CD4-positive, alpha-beta T cell treated with Interleukin-15 for 4 hours (primary cell): ENCODE measurements around the gene SESN1.
A peak's percentile ranks its signal among the peaks of the same experiment; 100 is the strongest.
"Not testable (repeated sequence)": the region's sequence is repeated elsewhere in the genome, so short reads cannot be mapped to it uniquely, and the experiment has no call there.

Experiments used
- DNase-seq: peaks from one replicate; pipeline ENCODE4 v3.0.0-alpha.2; 2020; ENCODE audit warnings: low spot score

Gene SESN1

DNA sequence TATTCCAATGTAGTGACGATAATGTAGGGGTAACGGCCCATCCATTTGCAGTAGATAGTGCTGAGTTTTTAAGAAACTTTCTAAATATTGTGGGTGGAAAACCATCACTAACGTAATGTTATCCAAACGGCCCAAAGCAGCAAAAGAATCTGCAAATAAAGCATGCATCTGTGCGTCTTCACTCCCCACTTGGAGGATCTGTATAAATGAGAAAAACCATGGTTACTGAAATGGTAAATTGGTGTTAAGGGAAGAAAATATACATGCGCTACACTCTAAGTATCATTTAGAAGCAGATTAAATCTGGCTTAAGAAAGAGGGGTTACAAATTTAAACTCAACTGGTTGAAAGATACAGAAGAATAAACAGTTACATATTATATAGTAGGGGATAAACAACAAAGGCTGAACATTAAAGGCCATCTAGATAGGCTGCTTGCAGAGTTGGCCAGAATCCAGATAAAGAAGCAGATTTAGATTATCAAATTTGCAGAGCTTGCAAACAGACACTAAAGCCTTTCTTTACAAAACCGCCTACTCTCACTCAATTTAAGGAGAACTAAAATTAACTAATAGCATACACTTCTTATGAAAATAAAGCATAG, 93.3 kb downstream of the SESN1 start:
- DNase-seq = no peak

DNA sequence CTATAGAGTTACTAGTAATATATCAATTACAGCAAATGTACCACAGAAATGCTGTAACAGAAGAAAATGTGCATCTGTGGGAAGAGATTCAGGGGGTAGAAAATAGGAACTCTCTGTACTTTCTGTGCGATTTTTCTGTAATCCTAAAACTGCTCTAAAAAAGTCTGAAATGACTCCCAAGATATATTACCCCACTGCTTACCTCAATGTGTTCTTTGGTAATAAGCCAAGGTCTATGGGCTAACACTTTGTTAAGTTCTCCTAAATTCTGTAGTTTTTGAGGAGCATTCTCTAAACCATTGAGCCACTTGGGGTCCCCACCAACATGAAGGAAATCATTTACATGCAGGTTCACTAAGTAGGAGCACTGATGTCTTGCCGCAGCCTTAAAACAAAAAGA, 94.4 kb downstream of the SESN1 start:
- no peak for DNase-seq

DNA sequence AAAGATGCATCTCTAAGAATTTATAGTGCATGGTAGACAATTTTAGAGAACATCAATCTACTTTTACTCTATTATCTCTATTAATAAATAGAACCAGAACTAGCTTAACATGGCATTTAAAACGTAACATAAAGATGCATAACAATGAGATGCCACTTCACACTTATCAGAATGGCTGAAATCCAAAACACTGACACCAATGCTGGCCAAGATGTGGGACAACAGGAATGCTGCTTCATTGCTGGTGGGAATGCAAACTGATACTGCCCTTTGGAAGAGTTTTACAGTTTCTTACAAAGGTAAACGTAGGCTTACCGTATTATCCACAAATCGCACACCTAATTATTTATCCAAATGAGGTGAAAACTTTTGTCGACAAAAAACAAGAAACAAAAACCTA, 95.2 kb downstream of the SESN1 start:
- DNase-seq = no peak

DNA sequence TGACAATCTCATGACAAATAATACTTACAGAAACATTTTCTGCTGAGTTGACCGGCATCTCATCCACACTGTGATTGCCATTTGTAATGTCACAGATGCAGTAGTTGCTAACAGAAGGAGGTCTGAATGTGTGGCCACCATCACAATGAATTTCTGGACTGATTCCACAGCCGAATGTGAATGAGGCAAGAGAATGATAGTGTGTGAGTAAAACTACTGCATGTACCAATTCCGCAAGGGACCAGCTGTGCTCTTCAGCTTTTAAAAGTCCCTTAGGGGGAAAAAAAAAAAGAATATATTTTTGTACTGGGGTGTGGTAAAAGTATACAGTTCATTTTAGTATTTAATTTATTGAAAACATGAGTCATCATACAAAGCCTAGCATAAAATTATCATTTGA, 96.2 kb downstream of the SESN1 start:
- no peak for DNase-seq

DNA sequence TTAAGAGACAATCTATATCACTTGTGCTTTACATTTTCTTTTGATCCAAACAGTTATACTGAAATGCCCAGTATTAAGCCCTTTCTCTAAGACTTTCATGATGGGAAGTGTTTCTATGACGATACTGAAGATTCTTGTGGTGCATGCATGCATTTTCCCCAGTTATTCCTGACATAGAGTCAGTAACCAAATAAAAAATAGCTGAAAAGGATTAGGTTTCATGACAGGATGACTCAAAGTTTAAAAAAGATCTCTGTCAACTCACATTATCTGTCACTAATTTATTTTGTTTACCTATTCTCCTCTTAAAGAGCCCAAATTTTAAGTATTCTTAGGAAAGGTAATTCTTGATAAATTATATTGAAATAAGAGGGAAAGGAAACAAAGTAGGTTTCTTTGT, 98.4 kb downstream of the SESN1 start:
- DNase-seq = no peak

DNA sequence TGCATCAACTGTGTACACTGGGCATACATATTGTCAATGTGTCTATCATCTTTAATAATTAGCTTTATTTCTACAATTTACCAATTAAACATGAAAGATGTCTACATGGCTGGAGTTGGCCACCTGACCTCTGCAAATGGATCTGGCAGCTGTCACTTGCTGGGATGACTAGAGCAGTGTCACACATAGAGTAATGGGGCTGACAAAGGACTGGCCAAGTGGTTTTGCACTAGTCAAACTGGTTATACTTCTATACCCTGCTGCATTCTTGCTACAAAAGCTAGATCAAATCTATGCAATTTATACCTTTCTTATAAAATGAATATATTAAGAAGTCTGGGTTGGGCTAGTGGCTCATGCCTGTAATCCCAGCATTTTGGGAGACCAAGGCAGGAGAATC, 99.3 kb downstream of the SESN1 start:
- no peak for DNase-seq

DNA sequence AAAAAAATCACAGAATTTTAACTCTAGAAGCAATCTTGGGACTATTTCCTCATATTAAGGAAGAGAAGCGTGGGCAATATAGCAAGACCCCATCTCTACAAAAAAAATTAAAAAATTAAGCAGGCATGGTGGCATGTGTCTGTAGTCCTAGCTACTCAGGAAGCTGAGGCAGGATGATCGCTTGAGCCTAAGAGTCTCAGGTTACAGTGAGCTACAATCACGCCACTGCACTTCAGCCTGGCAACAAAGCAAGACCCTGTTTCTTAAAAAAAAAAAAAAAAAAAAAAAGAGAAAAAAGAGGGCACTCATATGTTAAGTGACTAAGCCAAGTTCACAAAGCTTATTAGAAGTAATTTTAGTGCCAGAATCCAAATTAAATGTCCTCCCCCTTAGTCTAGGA, 100.8 kb downstream of the SESN1 start:
- no peak for DNase-seq

DNA sequence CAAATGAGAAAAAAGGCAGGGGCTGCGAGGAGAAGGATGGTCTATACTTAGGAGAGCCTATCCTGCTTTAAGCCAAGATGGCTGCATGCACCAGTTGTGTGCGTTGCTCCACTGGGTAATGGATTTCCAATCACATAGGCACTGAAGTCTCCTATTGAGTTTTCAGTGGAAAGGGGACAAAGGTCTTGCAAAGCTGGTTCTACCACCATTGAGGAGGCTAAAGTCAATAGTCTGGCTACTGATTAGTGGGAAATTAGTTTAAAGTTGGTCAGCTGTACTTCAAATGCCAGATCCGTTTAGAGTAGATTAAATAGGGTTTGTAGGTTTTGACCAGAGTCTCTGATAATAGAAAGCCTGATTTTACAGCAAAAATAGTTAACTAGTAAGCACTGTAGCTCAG, 104.9 kb downstream of the SESN1 start:
- no peak for DNase-seq

DNA sequence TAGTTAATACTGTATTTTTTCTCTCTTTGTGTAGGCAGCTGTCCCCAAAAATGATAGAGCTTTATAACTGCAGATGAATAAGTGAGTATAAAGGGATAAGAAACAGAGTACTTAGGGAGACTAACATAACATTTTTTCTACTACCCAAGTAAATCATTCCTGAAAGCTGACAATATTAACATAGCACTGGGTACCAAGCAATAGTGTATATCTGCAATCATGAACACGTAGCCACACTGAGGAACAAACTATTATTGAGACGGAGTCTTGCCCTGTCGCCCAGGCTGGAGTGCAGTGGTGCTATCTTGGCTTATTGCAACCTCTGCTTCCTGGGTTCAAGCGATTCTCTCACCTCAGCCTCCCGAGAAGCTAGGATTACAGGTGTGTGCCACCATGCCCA, 105.9 kb downstream of the SESN1 start:
- no peak for DNase-seq

DNA sequence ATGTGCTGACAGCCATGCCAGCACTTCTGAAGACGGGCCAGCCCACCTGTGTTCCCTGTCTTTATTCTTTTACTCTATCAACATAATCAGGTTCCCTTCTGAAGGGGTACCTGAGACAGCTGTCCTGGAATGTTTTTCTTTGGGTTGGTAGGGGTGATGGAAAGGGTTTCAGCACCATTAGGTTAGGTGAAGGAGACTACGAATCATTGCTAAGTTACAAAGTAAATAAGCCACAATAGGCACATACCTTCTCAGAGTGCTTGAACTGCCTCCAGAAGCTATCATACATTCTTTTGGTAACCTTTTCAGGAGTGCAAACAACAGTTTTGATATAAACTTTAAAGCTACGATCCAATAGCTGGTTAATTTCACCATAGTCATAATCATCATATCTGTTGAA, 106.3 kb downstream of the SESN1 start:
- no peak for DNase-seq

DNA sequence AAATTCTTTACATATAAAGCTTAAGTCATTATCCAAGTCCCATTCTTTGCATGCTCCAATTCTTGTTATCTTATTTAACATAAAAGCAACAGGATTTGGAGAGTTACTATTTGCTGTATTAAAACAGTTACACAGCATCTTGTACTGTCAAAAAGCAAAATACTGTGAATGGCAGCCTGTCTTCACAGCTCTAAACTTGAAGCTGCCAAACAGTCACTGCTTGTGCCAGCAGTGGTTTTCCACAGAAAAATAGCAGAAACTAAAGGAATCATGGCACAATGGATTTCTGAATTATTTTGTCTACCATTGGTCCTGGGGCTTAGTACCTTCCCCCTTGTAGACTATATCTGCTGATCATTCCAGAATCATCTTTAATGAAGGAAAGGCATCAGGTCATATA, 107.5 kb downstream of the SESN1 start:
- DNase-seq = no peak

DNA sequence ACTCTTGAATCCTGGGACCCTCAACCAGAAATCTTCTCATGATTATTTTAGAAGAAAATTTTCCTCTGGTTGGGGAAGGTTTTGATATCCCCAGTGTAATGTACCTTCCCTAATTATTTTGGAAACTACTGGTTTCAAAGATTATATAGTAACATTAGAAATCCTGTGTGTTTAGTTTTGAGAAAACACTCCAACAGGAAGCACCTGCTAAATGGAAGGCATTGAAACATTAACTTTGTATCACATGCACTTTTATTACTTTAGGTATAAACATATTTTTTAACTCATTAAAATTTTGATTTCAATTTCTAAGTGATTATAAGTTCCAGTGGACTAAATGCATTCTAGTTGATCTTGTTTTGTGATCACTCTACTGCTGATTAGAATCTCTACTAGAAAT, 109.3 kb downstream of the SESN1 start:
- no peak for DNase-seq

DNA sequence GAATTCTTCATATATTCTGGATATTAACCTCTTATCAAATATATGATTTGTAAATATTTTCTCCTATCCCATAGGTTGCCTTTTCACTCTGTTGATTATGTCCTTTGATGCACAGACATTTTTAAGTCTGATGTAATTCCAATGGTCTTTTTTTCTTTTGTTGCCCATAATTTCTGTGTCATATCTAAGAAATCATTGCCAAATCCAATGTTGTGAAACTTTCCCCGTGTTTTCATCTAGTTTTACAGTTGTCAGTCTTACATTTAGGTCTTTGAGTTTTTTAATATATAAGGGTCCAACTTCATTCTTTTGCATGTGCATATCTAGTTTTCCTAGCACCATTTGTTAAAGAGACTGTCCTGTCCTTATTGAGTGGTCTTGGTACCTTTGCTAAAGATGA, 111.5 kb downstream of the SESN1 start:
- no peak for DNase-seq

DNA sequence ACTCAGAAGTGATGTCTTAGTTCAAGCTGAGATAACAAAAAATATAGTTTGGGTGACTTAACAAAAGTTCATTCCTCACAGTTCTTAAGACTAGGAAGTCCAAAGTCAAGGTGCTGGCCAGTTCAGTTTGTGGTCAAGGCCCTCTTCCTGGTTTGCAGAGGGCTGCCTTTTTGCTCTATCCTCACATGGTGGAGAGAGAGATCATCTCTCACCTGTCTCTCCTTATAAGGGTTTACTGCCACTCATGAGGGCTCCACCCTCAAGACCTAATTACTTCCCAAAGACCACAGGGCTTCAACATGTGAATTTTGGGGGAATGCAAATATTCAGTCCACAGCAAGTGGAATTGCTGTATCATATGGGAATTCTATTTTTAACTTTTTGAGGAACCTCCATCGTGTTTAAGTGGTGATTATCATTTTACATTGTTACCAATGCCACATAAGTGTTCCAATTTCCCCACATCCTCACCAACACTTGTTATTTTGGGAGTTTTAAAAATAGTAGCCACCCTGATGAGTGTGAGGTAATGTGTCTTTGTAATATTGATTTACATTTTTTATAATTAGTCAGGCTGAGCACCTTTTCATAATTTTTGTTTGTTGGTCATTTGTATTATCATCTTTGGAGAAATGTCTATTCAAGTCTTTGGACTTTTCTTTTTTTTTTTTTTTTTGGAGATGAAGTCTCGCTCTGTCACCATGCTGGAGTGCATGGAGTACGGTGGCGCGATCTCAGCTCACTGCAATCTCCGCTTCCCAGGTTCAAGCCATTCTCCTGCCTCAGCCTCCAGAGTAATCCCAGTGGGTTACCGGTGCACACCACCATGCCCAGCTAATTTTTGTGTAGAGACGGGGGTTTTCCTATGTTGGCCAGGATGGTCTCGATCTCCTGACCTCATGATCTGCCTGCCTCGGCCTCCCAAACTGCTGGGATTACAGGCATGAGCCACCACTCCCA, 112.2 kb downstream of the SESN1 start:
- no peak for DNase-seq

DNA sequence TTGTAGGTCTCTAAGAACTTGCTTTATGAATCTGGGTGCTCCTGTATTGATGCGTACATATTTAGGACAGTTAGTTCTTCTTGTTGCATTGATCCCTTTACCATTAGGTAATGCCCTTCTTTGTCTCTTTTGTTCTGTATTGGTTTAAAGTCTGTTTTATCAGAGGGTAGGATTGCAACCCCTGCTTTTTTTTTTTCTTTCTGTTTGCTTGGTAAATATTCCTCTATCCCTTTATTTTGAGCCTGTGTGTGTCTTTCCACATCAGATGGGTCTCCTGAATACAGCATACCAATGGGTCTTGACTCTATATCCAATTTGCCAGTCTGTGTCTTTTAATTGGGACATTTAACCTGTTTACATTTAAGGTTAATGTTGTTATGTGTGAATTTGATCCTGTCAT, 116.0 kb downstream of the SESN1 start:
- DNase-seq = not testable (repeated sequence)

DNA sequence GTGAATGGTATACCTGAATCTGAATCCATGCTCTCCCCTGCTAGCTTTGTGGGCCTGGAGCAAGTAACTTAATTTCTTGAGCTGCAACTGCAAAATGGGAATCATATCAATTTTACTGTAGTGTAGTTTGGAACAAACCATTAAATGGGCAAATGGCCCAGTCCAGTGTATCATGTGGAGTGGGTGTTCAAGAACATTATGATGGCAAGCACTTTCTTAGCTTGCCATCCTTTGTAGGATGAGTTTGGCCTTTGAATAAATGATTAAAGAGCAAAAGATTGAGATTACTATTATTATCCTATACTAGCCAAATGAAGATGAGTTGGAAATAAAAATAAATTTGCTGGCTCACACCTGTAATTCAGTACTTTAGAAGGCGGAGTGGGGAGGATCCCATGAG, 120.4 kb downstream of the SESN1 start:
- DNase-seq = no peak

DNA sequence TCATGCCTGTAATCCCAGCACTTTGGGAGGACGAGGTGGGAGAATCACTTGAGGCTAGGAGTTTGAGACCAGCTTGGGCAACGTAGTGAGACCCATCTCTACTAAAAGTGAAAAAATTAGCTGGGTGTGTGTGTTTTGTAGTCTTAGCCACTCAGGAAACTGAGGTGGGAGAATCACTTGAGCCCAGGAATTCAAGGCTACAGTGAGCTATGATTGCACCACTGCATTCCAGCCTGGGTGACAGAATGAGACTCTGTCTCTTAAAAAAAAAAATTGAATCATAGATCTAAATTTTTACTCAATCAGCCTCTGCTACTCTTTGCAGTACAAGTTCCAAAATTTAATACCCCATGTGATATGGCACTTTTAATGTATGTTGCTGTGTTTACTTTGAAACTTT, 124.9 kb downstream of the SESN1 start:
- no peak for DNase-seq

DNA sequence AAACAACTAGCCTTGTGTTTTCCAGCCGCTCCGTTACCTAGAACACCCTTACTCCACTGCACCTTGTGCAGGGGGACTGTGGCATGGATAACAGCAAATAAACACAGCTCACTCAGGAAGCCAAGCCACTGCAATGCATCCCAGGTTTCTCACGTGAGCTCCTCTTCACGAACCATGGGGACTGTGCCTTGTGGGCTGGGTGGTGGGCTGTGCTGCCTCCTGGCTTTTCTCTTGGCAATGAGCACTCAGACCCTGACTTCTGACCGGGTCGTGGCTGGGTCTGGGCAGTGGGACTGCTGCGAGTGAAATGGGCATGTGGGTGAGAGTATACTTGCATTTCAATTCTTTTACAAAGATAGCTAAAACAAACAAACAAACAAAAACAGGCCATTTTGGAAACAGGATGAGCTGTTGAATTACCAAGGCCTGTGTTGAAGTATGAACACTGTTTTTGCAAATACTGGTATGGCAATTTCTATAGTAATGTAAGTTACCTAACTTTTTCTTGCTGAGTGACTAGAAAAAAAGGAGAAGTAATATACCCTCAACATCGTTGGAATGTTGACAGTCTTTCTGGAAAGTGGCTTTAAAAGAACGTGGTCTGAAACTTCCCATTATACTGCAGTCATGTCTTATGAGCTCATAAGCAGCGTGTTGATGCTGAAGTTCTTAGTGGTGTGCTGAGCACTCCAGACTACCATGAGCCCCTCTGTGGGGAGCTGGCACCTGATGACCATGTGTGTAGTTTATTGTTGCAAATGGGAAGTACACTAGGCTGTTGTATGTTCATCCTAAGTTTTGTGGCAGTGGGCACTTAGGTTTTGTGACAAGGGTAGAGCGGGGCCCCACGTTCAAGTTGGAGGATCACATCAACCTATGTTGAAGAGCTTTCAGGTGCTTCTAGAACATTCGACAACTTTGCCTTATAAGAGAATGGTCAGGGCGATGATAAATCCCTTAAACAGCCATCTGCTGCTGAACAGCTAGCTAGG, 126.0 kb downstream of the SESN1 start:
- DNase-seq = no peak

DNA sequence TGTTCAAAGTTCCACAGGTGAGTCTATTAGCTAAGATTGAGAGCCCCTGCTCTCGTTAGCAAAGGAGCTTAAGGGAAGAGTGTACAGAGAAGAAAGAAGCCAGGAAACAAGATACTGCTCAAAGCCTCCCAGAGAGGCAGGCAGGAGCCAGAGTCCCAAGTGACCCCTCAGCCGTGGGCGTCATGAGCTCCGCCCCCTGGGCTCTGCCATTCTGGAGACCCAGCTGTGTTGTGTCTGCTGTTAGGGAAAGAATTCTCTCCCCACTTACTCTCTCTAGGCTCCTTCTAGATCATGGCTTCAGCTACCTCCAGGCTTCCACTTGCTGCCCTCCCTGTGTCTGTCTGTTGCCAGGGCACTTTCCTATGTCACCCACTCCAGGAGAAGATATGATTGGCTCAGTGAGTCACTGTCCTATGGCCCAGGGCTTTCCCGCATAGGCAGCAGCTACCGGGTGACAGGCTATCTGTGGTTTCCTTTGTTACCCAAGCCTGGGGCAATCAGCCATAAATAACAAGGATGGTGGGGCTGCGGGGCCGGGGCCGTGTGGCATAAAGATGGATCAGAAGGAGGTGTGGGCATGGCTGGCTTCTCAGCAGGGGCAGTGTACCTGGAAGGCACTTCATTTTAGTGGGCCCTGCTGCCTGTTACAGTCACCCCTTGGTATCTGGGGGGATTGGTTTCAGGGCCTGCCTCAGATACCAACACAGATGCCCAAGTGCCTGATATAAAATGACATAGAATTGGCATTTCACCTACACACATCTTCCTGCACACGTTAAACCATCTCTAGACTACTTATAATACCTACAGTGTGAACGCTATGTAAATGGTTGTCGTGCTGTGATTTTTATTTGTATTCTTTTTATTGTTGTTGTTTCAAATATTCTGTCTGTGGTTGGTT, 127.5 kb downstream of the SESN1 start:
- DNase-seq = peak; percentile 13

DNA sequence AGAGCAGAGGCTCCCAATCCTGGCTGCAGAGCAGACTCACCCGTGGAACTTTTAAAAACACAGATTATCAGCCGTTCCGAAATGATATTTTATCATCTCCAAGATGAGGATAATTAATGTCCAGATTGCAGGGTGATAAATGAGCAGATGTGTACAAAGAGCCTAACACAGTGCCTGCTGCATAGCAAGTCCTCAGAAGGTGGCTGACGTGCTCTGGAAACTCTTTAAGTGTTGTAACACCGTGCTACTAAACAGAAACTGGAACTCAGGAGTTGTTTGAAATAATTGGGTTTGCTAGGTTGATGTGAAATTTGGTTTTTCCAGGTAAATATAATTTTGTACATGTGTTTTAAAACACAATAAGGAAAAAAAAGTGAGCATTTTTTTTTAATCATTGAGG, 128.4 kb downstream of the SESN1 start:
- no peak for DNase-seq

DNA sequence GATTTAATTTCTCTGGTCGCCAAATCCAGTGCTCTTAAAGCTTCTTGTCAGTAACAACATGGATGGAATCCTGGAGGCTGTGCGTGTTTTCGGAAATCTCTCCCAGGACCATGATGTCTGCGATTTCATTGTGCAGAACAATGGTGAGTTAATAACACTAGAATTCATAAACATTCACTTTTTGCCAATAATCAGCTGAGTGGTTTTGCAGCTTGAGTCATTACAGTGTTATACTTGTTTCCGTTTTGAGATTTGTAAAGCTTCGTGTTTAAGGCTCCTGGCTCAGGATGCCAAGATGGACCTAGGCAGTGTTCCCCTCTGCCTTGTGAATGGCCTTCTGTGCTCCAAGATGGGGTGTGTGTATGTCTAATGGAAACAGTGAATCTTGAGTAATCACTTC, 132.7 kb downstream of the SESN1 start:
- no peak for DNase-seq
